Upper lobe of left lung (tissue), 6 donors: Measurements from ENCODE around the gene MYO1E. TPM values are rescaled to one million over a fixed set of nuclear protein-coding genes. Genes with fewer than 3 reads are reported as not detected.

Source experiments
- ATAC-seq, 2 donors: fragments of 200-7000 bp; cut with Tn5 transposase; one replicate each; pipeline ENCODE4 v1.9.1; 2022; ENCODE audit warnings: mild to moderate bottlenecking in 2 of 2, moderate library complexity in 2 of 2; ENCODE audit not compliant: low FRiP score in 2 of 2
- DNase-seq, 2 donors: peaks; one replicate each; pipeline ENCODE4 v3.0.0-alpha.2; 2019 to 2020
- H3K27ac ChIP-seq, 4 donors: fragments of 200-600 bp; sonication (generic); one replicate each; pipeline ENCODE4 v1.5.1; 2016 to 2019
- H3K27me3 ChIP-seq, 4 donors: fragments of 200-600 bp; sonication (generic); one replicate each; pipeline ENCODE4 v1.5.1; 2017 to 2019
- H3K36me3 ChIP-seq, 4 donors: fragments of 200-600 bp; sonication (generic); one replicate each; pipeline ENCODE4 v1.5.1; 2016 to 2019
- H3K4me1 ChIP-seq, 4 donors: fragments of 200-600 bp; sonication (generic); one replicate each; pipeline ENCODE4 v1.5.1; 2018 to 2019
- H3K4me3 ChIP-seq, 4 donors: fragments of 200-600 bp; sonication (generic); one replicate each; pipeline ENCODE4 v1.5.1; 2017 to 2019; ENCODE audit warnings: mild to moderate bottlenecking in 2 of 4, moderate library complexity in 1 of 4
- H3K9me3 ChIP-seq, 4 donors: fragments of 200-600 bp; sonication (generic); one replicate each; pipeline ENCODE4 v1.5.1; 2018 to 2019
- CTCF ChIP-seq, 6 experiments: fragments of 450-650 bp in 4 of 6; fragments of 200-600 bp in 2 of 6; sonication (generic) in 2 of 6; IDR thresholded peaks; one replicate each; pipeline ENCODE4 v1.5.1; 2016 to 2019; ENCODE audit warnings: antibody characterized with exemption in 6 of 6
- EP300 ChIP-seq, 4 donors: sonication (generic); formaldehyde crosslinking; IDR thresholded peaks; one replicate each; pipeline ENCODE4 v1.5.1; 2017; ENCODE audit warnings: antibody characterized with exemption in 4 of 4, control low read depth in 2 of 4
- POLR2A ChIP-seq, 4 donors: fragments of 450-650 bp; IDR thresholded peaks; one replicate each; pipeline ENCODE4 v1.5.1; 2016 to 2017; ENCODE audit warnings: antibody characterized with exemption in 4 of 4, mild to moderate bottlenecking in 2 of 4
- POLR2AphosphoS5 ChIP-seq, 2 donors: sonication (generic); formaldehyde crosslinking; IDR thresholded peaks; one replicate each; pipeline ENCODE4 v1.5.1; 2017; ENCODE audit warnings: antibody characterized with exemption in 2 of 2
- whole genome bisulfite sequencing, 2 donors: methylation state at CpG; one replicate each; pipeline ENCODE4 v1.1.5; 2017 to 2018; 5-methylcytosine and 5-hydroxymethylcytosine counted together
- total RNA-seq, 6 donors: library from RNA; depleted of rRNA in 4 of 6; stranded (reverse); fragments of >200 nt in 4 of 6; gene quantifications; one replicate each; pipeline versions ENCODE4 v1.1.0 to v1.2.1, GENCODE V29; 2016 to 2021
- donor health status: DM: no; HTN: no; CAD: no; lungs with moderate emphysema.
- donor health status: DM: no; HTN: yes; CAD: no; lungs with severe emphysema.

Gene MYO1E
- total RNA-seq, 6 donors from 2014 or later, result 39.7 to 161 (median 71.9) TPM

GRCh38 chr15:59124261-59124660, 248.4 kb downstream of the MYO1E start:
- WGBS, 2 donors, result 96 to 98% methylated on average over 2 of the region's 2 CpGs
- TF ChIP-seq POLR2A (IDR thresholded peaks at IDR 0.05) (no peak), POLR2AphosphoS5 (IDR thresholded peaks at IDR 0.05) (no peak), CTCF (IDR thresholded peaks at IDR 0.05) (no peak), EP300 (IDR thresholded peaks at IDR 0.05) (no peak)
- DNase-seq, result no peak

GRCh38 chr15:59120937-59121336, 251.7 kb downstream of the MYO1E start:
- H3K9me3 ChIP-seq, result no peaks in the 10 kb centered on the region
- ATAC-seq, result no peak
- no peak overlapping the region for H3K4me3 ChIP-seq
- no peaks in the 10 kb centered on the region for H3K27me3 ChIP-seq
- no peak for DNase-seq
- 94% methylated on average over 5 of the region's 5 CpGs for WGBS, 2 donors
- TF ChIP-seq EP300 (IDR thresholded peaks at IDR 0.05) (no peak), CTCF (IDR thresholded peaks at IDR 0.05) (no peak), POLR2AphosphoS5 (IDR thresholded peaks at IDR 0.05) (no peak), POLR2A (IDR thresholded peaks at IDR 0.05) (no peak)
- H3K4me1 ChIP-seq, result no peaks in the 10 kb centered on the region
- H3K27ac ChIP-seq, result no peak overlapping the region
- H3K36me3 ChIP-seq, result peaks cover 0 to 3% (median 0%) of the 10 kb centered on the region in 4 donors

More at GRCh38 chr15:59124261-59124660, 248.4 kb downstream of the MYO1E start:
- H3K9me3 ChIP-seq, result no peaks in the 10 kb centered on the region
- no peaks in the 10 kb centered on the region for H3K36me3 ChIP-seq
- no peaks in the 10 kb centered on the region for H3K27me3 ChIP-seq
- no peaks in the 10 kb centered on the region for H3K4me1 ChIP-seq
- no peak for ATAC-seq
- no peak overlapping the region for H3K4me3 ChIP-seq
- H3K27ac ChIP-seq, result no peak overlapping the region

GRCh38 chr15:59119625-59120024, 253.0 kb downstream of the MYO1E start:
- no peak overlapping the region for H3K27ac ChIP-seq
- no peaks in the 10 kb centered on the region for H3K4me1 ChIP-seq
- no peaks in the 10 kb centered on the region for H3K9me3 ChIP-seq
- DNase-seq, result no peak
- TF ChIP-seq POLR2AphosphoS5 (IDR thresholded peaks at IDR 0.05) (no peak), POLR2A (IDR thresholded peaks at IDR 0.05) (no peak), EP300 (IDR thresholded peaks at IDR 0.05) (no peak), CTCF (IDR thresholded peaks at IDR 0.05) (no peak)
- H3K27me3 ChIP-seq, result no peaks in the 10 kb centered on the region
- peaks cover 0 to 3% (median 0%) of the 10 kb centered on the region in 4 donors for H3K36me3 ChIP-seq
- no peak for ATAC-seq
- 95 to 96% methylated on average over 5 of the region's 5 CpGs for WGBS, 2 donors
- no peak overlapping the region for H3K4me3 ChIP-seq

GRCh38 chr15:59116771-59117170, 255.9 kb downstream of the MYO1E start:
- no peaks in the 10 kb centered on the region for H3K9me3 ChIP-seq
- 94 to 97% methylated on average over 6 of the region's 6 CpGs for WGBS, 2 donors

More at GRCh38 chr15:59116771-59117170, 255.9 kb downstream of the MYO1E start:
- no peak overlapping the region for H3K27ac ChIP-seq
- H3K4me3 ChIP-seq, result no peak overlapping the region
- ATAC-seq, result no peak
- no peak for DNase-seq
- peaks cover 0 to 3% (median 0%) of the 10 kb centered on the region in 4 donors for H3K36me3 ChIP-seq
- no peaks in the 10 kb centered on the region for H3K27me3 ChIP-seq
- H3K4me1 ChIP-seq, result no peaks in the 10 kb centered on the region
- TF ChIP-seq EP300 (IDR thresholded peaks at IDR 0.05) (no peak), CTCF (IDR thresholded peaks at IDR 0.05) (no peak), POLR2AphosphoS5 (IDR thresholded peaks at IDR 0.05) (no peak), POLR2A (IDR thresholded peaks at IDR 0.05) (no peak)
